Mucosa of rectum (tissue), 2 donors: ENCODE data around the gene SHISA2.

Source experiments
- H3K27ac ChIP-seq, 2 donors: one replicate each; pipeline ENCODE4 v1.7.0; 2013; ENCODE audit warnings: inconsistent platforms in 2 of 2, low read depth in 2 of 2, low read length in 2 of 2
- H3K27me3 ChIP-seq, 2 donors: one replicate each; pipeline ENCODE4 v1.7.0; 2013; ENCODE audit warnings: low read length in 2 of 2; ENCODE audit not compliant: control insufficient read depth in 2 of 2, insufficient read depth in 2 of 2
- H3K36me3 ChIP-seq, 2 donors: one replicate each; pipeline ENCODE4 v1.7.0; 2013; ENCODE audit warnings: low read length in 2 of 2; ENCODE audit not compliant: control insufficient read depth in 2 of 2, insufficient read depth in 2 of 2
- H3K4me1 ChIP-seq, 2 donors: one replicate each; pipeline ENCODE4 v1.7.0; 2013; ENCODE audit warnings: low read length in 2 of 2, mild to moderate bottlenecking in 1 of 2; ENCODE audit not compliant: control insufficient read depth in 2 of 2, insufficient read depth in 2 of 2
- H3K4me3 ChIP-seq, 2 donors: one replicate each; pipeline ENCODE4 v1.7.0; 2013; ENCODE audit warnings: low read length in 2 of 2
- H3K9ac ChIP-seq, 2 donors: one replicate each; pipeline ENCODE4 v1.7.0; 2013; ENCODE audit warnings: low read length in 2 of 2, low read depth in 1 of 2, mild to moderate bottlenecking in 1 of 2
- H3K9me3 ChIP-seq, 2 donors: one replicate each; pipeline ENCODE4 v1.7.0; 2013; ENCODE audit warnings: low read length in 2 of 2; ENCODE audit not compliant: control insufficient read depth in 2 of 2
- donor health status: healthy.
- donor health status: Normal muscosa, but diverticular disease.

The SHISA2 gene

DNA sequence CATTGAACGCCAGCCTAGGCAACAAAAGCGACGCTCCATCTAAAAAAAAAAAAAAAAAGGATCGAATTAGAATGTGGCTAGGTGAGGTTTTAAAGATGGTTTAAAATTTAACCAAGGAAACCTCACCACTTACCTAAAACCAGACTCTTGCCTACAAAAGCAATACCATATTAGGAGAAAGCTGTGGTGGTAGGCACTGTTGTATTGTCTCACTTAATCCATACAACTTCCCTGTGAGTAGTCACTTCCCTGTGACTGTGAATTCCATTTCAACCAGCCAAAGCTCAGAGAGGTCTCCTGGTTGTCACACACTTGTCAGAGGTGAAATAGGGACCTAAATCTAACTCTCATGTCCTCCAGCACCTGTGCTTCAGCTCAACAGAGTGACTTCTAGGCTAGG, 15.4 kb downstream of the SHISA2 start:
- Histone ChIP-seq H3K27ac (no peak overlapping the region), H3K27me3 (no peaks in the 10 kb centered on the region), H3K4me1 (no peaks in the 10 kb centered on the region), H3K9me3 (no peaks in the 10 kb centered on the region), H3K36me3 (no peaks in the 10 kb centered on the region), H3K4me3 (no peak overlapping the region), H3K9ac (no peak overlapping the region)

DNA sequence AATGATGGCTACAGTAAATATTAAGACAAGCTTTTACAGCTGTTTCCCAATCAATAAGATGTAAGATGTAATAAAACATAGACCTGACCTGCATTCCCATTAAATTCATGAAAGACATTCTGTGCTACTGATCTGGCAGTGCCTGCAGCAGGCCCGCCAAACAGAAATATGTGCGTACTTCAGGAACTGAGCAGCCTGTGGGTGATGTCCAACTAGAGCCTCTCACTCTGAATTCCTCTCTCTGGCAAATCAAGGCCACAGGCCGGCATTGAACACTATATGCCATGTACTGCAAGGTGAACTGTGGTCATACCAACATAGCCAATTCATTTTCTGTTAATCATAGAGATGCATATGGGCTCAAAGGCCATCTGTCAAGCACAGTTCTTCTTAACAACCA, 17.8 kb downstream of the SHISA2 start:
- no peaks in the 10 kb centered on the region for H3K4me1 ChIP-seq
- H3K27ac ChIP-seq: no peak overlapping the region
- no peaks in the 10 kb centered on the region for H3K27me3 ChIP-seq
- no peak overlapping the region for H3K9ac ChIP-seq
- H3K4me3 ChIP-seq: no peak overlapping the region
- no peaks in the 10 kb centered on the region for H3K9me3 ChIP-seq
- no peaks in the 10 kb centered on the region for H3K36me3 ChIP-seq

DNA sequence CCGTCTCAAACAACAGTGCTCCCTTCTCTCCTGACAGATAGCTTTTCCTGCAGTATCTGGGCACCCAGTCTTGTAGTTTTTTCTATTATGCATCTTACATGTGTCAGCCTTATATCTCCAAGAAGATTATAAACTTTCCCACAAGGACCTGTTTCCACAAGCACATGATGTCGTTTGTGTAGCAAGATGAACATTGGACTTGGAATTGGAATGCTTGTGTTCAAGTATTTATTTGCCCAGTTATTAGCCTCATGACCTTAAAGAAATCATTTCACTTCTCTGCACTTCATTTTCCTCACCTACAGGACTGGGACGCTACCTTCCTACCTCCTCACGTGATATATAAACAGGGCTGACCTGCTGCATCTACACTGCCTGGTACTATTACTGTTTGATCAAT, 21.5 kb downstream of the SHISA2 start:
- H3K27ac ChIP-seq: no peak overlapping the region
- no peaks in the 10 kb centered on the region for H3K9me3 ChIP-seq
- H3K4me1 ChIP-seq: no peaks in the 10 kb centered on the region
- no peaks in the 10 kb centered on the region for H3K36me3 ChIP-seq
- H3K4me3 ChIP-seq: no peak overlapping the region
- H3K9ac ChIP-seq: no peak overlapping the region
- H3K27me3 ChIP-seq: peaks cover 0 to under 1% of the 10 kb centered on the region in 2 donors

DNA sequence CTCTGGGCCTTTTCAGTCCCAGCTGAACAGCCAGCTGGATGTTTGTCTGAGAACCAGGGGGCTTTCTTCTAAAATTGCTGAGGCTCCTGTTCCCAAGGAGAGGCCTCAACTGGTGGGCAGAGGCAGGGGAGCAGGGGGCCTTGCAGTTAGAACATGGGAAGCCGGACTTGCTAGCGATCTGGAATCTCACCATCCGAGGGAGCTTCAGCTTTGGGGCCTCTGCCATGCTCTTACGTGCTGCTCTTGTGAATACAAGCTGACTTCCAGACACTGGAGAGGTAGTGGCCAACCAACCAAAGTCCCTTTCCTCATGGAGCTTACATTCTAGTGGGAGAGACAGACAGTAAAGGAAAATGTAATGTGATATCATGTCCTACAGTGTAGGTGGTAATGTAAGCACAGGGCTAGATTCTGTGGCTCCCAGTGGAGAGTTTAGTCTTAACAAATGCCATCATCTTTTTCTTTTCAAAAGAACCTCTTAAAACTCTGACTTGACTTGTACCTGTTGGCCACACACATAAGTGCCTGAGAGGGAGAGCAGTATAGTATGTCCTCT, 22.2 kb downstream of the SHISA2 start:
- Histone ChIP-seq H3K4me1 (no peaks in the 10 kb centered on the region), H3K27ac (no peak overlapping the region), H3K9me3 (no peaks in the 10 kb centered on the region), H3K9ac (no peak overlapping the region), H3K4me3 (no peak overlapping the region), H3K27me3 (peaks cover 0 to 3% of the 10 kb centered on the region in 2 donors), H3K36me3 (no peaks in the 10 kb centered on the region)

DNA sequence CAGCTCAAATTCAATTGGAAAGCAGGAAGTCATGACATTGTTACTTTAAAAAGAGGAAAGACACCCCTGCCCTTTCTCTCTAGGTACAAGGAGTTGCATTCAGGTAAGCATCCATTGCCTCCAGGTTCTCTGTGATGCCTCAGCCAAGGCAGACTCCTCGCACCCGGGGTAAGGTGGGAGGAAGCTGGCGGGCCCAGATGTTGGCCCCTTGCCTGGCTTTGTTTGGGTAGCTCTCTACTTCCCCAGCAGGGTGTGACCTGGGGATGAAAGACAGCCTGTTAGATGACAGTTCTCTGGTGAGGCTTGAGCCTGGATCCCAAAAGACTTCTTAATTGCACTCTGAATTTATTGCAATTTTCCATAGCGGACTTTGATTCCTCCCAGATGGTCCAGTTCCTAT, 25.6 kb downstream of the SHISA2 start:
- H3K36me3 ChIP-seq: no peaks in the 10 kb centered on the region
- no peaks in the 10 kb centered on the region for H3K9me3 ChIP-seq
- H3K4me1 ChIP-seq: no peaks in the 10 kb centered on the region
- H3K27me3 ChIP-seq: peaks cover 0 to 5% of the 10 kb centered on the region in 2 donors
- no peak overlapping the region for H3K27ac ChIP-seq
- no peak overlapping the region for H3K4me3 ChIP-seq
- no peak overlapping the region for H3K9ac ChIP-seq

DNA sequence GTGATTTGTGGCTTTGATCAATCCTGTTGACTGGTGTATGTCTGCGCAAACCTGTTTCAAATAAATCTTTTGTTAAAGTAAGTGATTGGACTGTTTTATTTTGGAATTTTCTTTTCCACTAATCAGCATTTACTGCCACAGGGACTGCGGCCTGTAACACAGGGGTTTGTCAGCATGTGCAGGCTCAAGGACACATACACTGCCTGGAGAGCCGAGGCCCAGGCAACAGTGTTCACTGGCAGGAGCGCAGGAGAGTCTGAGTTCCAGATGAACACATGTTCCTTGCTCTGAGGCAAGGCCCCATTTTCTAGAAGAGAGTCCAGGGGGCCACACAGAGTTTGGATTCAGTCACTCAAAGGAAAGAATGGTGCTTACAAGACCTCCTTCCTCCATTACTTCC, 26.0 kb downstream of the SHISA2 start:
- Histone ChIP-seq H3K9me3 (no peaks in the 10 kb centered on the region), H3K27ac (no peak overlapping the region), H3K27me3 (peaks cover 0 to 5% of the 10 kb centered on the region in 2 donors), H3K9ac (no peak overlapping the region), H3K4me3 (no peak overlapping the region), H3K4me1 (no peaks in the 10 kb centered on the region), H3K36me3 (no peaks in the 10 kb centered on the region)

DNA sequence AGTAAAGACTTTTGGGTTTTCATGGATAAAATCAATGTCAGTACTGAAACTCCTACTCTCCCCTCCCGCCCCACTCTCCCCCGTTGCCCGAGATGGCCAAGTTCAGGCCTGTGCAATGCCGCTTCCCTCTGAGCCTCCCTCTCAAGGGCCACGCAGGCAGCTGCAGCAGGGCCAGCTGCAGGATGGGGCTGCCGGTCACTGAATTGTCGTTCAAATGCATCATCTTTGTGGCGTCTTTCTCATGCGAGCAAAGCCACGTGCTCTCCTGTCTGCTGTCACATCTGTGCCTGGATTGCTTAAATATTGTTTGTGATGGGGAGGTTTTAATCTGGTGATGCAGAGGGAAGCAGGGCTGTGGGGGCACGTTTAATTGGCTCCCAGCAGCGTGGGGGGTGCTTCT, 26.6 kb downstream of the SHISA2 start:
- Histone ChIP-seq H3K9me3 (no peaks in the 10 kb centered on the region), H3K4me3 (no peak overlapping the region), H3K4me1 (no peaks in the 10 kb centered on the region), H3K27ac (no peak overlapping the region), H3K36me3 (no peaks in the 10 kb centered on the region), H3K27me3 (peaks cover 0 to 5% of the 10 kb centered on the region in 2 donors), H3K9ac (no peak overlapping the region)

DNA sequence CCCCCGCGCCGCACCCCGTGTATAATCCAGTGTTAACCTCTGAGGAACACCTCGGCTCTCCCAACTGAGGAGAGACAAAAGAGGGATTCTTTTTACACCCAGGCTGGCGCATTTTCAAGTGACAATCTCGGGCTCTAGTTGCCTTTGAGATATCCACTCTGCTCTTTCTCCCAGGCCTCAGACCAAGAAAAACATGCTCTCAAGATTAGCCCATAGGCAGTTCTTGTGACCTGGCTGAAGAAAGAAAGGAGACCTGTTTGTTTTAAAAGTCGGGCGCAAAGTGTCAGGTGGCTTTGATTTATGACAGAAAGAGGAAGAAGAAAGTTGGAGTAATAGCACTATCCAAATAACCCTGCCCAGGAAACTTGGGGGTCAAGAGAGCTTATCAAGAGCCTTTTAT, 27.3 kb downstream of the SHISA2 start:
- Histone ChIP-seq H3K4me1 (no peaks in the 10 kb centered on the region), H3K4me3 (no peak overlapping the region), H3K36me3 (no peaks in the 10 kb centered on the region), H3K27me3 (peaks cover 0 to 5% of the 10 kb centered on the region in 2 donors), H3K27ac (no peak overlapping the region), H3K9ac (no peak overlapping the region), H3K9me3 (no peaks in the 10 kb centered on the region)

DNA sequence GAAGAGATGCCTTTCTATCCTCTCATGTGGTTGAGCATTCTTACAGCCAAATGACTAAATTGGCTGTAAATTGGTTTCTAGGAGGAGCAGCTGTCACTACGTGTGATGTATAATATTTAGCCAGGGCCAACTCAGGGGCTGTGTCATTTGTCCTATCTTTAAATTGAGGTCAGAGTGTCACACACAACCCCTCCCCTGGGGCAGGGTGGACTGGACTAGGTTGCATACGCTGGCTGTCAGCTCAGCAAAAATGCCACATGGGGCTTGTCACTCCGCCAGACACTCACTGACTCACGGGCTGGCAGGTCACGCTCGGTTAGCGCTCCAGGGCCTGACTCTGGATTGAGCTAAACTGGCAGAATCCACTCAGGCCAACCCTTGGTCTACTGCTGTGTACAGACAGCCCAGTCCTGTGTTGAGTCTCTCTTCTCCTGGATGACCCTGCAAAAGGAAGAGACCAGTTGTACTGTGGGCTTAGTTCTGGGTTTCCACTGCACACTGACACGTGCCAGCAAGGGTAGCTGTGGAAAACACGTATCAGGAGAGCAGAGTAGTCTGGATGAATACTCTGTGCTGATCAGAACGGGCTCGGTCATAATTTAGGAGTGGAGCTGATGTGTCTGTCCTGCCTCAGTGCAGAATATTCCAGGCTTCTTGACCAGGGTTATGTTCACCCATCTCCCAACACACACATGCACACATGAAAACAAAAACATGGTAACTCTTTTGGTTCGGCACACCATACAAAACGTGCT, 29.1 kb downstream of the SHISA2 start:
- H3K9ac ChIP-seq: no peak overlapping the region
- H3K27me3 ChIP-seq: peaks cover 0 to 5% of the 10 kb centered on the region in 2 donors
- no peaks in the 10 kb centered on the region for H3K36me3 ChIP-seq
- H3K9me3 ChIP-seq: no peaks in the 10 kb centered on the region
- H3K4me3 ChIP-seq: no peak overlapping the region
- H3K27ac ChIP-seq: no peak overlapping the region
- no peaks in the 10 kb centered on the region for H3K4me1 ChIP-seq

DNA sequence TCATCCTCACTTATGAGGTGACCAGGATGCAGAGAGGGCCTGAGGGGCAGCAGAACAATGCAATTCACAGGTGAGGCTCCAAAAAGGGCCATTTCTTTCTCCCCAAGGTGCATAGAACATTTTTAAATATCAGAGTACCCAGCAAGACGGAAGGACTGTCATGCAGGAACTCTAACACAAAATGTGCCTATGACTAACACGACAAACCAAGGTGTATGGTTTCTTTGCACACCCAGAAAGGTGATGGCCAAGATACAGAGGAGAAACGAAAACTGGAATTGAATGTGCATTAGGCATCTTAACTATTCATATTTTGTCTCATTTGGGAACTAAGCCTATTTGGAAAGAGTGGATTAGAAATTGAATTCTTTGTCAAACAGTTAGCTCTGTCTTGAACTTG, 29.9 kb downstream of the SHISA2 start:
- Histone ChIP-seq H3K9ac (no peak overlapping the region), H3K27me3 (peaks cover 0 to 5% of the 10 kb centered on the region in 2 donors), H3K36me3 (no peaks in the 10 kb centered on the region), H3K9me3 (no peaks in the 10 kb centered on the region), H3K4me1 (no peaks in the 10 kb centered on the region), H3K4me3 (no peak overlapping the region), H3K27ac (no peak overlapping the region)
